ENCODE data around the gene PPP1R12A.

The PPP1R12A gene

DNA sequence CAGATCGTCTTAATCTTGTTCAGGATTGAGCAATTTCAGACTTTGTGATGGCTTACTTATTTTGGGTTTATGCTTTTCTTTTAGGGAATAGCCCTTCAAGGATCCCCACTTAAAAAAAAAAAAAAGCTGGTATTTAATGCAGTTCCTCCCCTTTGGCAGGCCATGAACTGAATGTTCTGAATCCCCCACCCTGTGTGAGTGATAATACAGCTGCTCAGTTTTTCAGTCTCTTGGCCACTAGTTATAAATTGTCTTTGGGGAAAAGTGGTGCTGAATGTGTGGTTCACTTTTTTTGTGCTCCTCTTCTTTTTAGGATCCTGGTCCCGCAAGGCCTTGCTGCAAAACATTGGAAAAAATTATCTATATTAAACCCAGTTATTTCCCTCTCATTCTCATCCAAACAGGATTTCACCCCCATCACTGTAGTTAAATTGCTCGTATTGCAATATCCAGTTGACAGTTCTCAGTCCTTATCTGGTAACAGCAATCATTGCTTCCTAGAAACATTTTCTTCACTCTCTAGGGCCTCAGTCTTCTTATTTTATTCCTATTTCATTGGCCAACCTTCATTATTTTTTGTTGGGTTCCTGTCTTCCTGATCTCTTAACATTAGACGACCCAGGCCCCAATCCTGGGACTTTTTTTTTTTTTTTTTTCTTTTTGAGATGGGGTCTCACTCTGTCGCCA, 171.0 kb downstream of the PPP1R12A start:
- no peak for DNase-seq

DNA sequence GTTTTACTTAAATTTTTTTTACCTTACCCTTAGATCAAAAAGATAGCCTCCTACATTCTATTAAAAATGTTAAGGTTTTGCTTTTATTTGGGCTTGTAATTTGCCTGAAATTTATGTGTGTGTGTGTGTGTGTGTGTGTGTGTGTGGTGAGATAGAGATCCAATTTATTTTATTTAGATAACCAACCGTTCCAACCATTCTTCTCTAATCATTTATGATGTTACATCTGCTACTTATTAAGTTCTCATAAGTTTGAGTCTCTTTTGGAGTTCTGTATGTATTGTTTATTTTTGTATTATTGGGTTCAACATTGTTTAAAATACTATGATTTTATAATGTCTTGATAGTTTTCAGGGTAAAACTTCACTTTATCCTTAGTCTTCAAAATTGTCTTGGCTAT, 173.6 kb downstream of the PPP1R12A start:
- DNase-seq, result no peak

- DNase-seq, result no peak
Measured at GRCh38 chr12:79747274-79747673, 187.6 kb downstream of the PPP1R12A start.

DNA sequence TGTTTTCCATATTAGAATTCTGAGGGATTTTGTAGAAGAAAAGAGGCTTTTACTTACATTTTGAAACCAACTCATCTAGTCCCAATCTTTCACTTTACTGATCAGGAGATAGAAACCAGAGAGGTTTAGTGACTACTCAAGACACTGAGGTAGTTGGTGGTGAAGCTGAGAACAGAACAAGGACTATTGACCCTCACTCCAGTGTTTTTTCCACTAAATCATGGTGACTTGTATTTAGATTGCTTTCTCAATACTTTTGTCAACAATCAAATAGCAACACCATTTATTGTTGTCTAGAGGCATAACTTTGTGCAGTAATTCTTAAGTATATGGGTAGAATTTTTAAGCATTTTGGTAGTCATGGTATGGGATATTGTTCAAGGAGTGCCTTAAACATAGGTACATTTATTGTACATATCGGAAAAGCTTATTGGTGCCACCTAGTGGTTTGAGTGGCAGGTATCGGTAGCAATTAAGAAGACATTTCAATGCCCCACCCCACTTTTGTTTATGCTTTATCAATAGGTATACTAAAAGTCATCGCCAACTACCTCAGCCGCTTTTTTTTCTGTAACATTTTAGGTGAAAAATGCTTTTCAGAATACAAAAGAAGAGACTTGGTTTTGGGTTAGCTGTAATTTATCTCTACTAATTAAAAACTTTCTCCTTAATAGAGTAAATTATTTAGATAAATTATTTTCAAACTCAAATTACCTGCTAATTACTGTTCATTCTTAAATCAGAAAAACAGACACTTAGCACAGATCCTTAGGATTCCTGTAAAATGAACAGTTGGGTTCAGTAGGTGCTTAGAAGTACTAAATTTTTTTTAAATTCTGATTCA, 196.8 kb downstream of the PPP1R12A start:
- no peak for DNase-seq

DNA sequence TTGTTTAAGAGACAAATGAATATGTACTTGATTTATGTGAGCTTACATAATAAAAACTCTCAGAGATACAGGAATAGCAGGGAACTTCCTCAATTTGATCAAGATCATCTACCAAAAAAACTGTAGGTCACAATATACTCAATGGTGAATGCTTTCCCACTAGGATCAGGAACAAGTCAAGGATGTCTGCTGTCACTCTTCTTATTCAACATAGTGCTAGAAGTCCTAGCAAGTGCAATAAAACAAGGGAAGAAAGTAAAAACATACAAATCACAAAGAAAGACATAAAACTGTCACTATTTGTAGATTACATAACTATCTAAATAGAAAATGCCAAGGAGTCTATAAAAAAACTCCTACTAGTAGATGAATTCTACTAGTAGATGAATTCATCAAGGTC, 202.3 kb downstream of the PPP1R12A start:
- no peak for DNase-seq

DNA sequence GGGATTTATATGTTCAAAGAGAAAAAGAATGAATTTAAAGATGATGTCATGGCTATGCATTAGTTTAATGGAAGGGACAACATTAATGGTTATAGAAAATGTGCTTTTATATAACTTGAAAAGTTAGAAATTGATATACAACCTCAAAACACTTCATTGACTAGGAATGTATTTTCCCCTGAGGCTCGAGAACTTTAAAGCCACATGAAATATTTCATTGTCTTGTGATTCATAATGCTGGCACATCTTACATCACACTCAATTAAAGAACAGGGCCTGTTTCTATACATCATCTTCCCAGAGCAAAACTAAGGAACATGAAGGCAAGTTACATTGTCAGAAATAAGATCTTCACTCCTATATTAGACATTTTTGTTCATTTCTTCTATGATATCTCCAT, 208.9 kb downstream of the PPP1R12A start:
- no peak for DNase-seq

Measured in DMS79 (cell line).